Measurements from ENCODE around the gene TNFAIP2. TPM values are rescaled to one million over a fixed set of nuclear protein-coding genes. Genes with fewer than 3 reads are reported as not detected.

The TNFAIP2 gene
- total RNA-seq, 1 donor from 2014 or later, result 5.3 TPM

- H3K27me3 ChIP-seq (ENCODE audit: control insufficient read depth, insufficient read depth, low read length), result peaks cover 2% of the 10 kb centered on the region
- H3K4me3 ChIP-seq (ENCODE audit: low read depth, low read length), result no peak overlapping the region
- FAIRE-seq, result no peak
- H3K36me3 ChIP-seq (ENCODE audit: control insufficient read depth, insufficient read depth, low read length), result no peaks in the 10 kb centered on the region
- no peak for DNase-seq (ENCODE audit: low read depth)
- TF ChIP-seq CTCF (IDR thresholded peaks at IDR 0.05; ENCODE audit: insufficient read depth, low read length, severe bottlenecking), result no peak
Measured at GRCh38 chr14:103109535-103110441, 13.5 kb upstream of the TNFAIP2 start.

DNA sequence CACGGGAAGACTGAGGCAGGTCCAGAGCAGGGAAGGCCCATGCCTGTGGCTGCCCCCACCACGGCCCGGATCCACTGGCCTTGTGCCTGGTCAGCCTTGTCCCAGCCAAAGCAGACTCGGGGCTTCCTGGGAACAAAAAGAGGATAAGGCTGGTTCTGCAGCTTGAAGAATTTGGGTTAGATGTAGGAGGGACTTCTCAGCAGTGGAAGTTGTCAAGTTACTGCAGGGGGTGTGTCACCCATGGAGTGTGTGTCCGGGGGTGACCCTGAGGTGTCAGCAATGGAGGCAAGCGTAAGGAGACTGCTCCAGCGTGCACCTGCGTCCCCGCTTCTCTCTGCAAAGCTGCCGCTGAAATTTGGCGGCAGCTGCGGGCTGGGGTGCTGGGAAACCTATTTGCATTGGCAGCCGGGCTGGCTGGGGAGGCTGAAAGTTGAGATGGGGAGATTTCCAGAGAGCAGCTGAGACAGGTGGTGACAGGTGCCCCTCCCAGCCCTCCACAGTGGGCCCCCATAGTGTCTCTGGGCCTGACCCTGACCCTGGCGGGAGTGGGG, 12.5 kb upstream of the TNFAIP2 start:
- no peak for TF ChIP-seq CTCF (IDR thresholded peaks at IDR 0.05; ENCODE audit: insufficient read depth, low read length, severe bottlenecking)
- DNase-seq (ENCODE audit: low read depth) (no peak), FAIRE-seq (no peak)
- H3K27me3 ChIP-seq (ENCODE audit: control insufficient read depth, insufficient read depth, low read length), result peaks cover 1% of the 10 kb centered on the region
- H3K36me3 ChIP-seq (ENCODE audit: control insufficient read depth, insufficient read depth, low read length), result no peaks in the 10 kb centered on the region
- no peak overlapping the region for H3K4me3 ChIP-seq (ENCODE audit: low read depth, low read length)

DNA sequence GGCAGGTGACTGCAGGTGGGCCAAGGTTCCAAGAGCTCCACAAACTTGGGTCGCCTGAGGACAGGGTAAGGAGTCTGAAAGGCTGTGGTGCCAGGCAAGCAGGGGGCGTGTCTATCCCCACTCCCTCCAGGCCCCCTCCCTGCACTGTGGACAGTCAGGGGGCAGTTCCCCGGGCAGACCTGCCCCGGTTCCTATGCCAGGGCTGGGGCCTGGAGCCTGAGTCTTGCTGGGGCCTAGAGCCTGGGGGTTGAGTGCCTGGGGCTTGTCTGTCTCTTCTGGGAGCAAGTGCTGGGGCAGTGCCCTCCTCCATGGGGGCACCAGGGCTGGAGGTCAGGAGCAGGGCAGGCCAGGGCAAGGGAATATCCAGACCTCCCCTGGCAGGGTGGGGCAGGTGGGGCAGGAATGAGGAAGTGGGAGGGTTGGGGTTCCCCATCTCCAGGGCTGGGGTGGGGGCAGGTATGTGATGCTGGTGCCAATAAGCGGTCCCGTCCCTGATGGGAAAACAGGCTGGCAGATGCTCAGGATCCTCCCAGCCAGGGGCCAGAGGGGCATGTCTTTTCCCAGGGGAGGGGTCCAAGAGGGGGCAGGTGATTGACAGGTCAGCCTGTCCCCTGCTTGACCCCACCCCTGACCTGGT, 11.9 kb upstream of the TNFAIP2 start:
- H3K27me3 ChIP-seq (ENCODE audit: control insufficient read depth, insufficient read depth, low read length), result peaks cover 1% of the 10 kb centered on the region
- TF ChIP-seq CTCF (IDR thresholded peaks at IDR 0.05; ENCODE audit: insufficient read depth, low read length, severe bottlenecking), result no peak
- H3K36me3 ChIP-seq (ENCODE audit: control insufficient read depth, insufficient read depth, low read length), result no peaks in the 10 kb centered on the region
- no peak for DNase-seq (ENCODE audit: low read depth)
- no peak overlapping the region for H3K4me3 ChIP-seq (ENCODE audit: low read depth, low read length)
- no peak for FAIRE-seq

GRCh38 chr14:103112400-103113243, 10.6 kb upstream of the TNFAIP2 start:
- DNase-seq (ENCODE audit: low read depth), result no peak
- no peak for FAIRE-seq

More at GRCh38 chr14:103112400-103113243, 10.6 kb upstream of the TNFAIP2 start:
- no peak for TF ChIP-seq CTCF (IDR thresholded peaks at IDR 0.05; ENCODE audit: insufficient read depth, low read length, severe bottlenecking)
- Histone ChIP-seq H3K36me3 (ENCODE audit: control insufficient read depth, insufficient read depth, low read length) (no peaks in the 10 kb centered on the region), H3K4me3 (ENCODE audit: low read depth, low read length) (no peak overlapping the region), H3K27me3 (ENCODE audit: control insufficient read depth, insufficient read depth, low read length) (no peaks in the 10 kb centered on the region)

Measured in bronchial epithelial cell (primary cell).